Sigmoid colon (tissue), 7 donors: Measurements from ENCODE around the gene TNP2. TPM values are rescaled to one million over a fixed set of nuclear protein-coding genes. Genes with fewer than 3 reads are reported as not detected.

Experiments used
- DNase-seq: peaks from one replicate; pipeline ENCODE4 v3.0.0-alpha.2; 2019
- H3K27ac ChIP-seq, 4 donors: fragments of 200-600 bp; sonication (generic); one replicate each; pipeline ENCODE4 v1.5.1; 2016 to 2019; ENCODE audit warnings: mild to moderate bottlenecking in 1 of 4
- H3K27me3 ChIP-seq, 3 donors: fragments of 200-600 bp; sonication (generic); one replicate each; pipeline ENCODE4 v1.5.1; 2019; ENCODE audit warnings: mild to moderate bottlenecking in 1 of 3
- H3K36me3 ChIP-seq, 4 donors: fragments of 200-600 bp; sonication (generic); one replicate each; pipeline ENCODE4 v1.5.1; 2016 to 2019
- H3K4me1 ChIP-seq, 4 donors: fragments of 200-600 bp; sonication (generic); one replicate each; pipeline ENCODE4 v1.5.1; 2017 to 2019
- H3K4me3 ChIP-seq, 4 donors: fragments of 200-600 bp; sonication (generic); one replicate each; pipeline ENCODE4 v1.5.1; 2017 to 2019; ENCODE audit warnings: mild to moderate bottlenecking in 2 of 4, moderate library complexity in 1 of 4
- H3K9me3 ChIP-seq, 4 donors: fragments of 200-600 bp in 3 of 4; sonication (generic) in 3 of 4; one replicate each; pipeline versions ENCODE4 v1.5.1 to v1.6.1; 2013 to 2019
- CTCF ChIP-seq, 4 experiments: fragments of 450-650 bp in 3 of 4; fragments of 200-600 bp in 1 of 4; IDR thresholded peaks; one replicate each; pipeline ENCODE4 v1.5.1; 2016 to 2019; ENCODE audit warnings: antibody characterized with exemption in 4 of 4, mild to moderate bottlenecking in 3 of 4, moderate library complexity in 2 of 4
- EP300 ChIP-seq, 4 donors: sonication (generic); formaldehyde crosslinking; IDR thresholded peaks; one replicate each; pipeline ENCODE4 v1.6.1; 2017; ENCODE audit warnings: antibody characterized with exemption in 4 of 4
- POLR2A ChIP-seq, 2 donors: fragments of 450-650 bp; IDR thresholded peaks; one replicate each; pipeline ENCODE4 v1.6.1; 2016; ENCODE audit warnings: antibody characterized with exemption in 2 of 2, mild to moderate bottlenecking in 2 of 2, moderate library complexity in 2 of 2
- POLR2AphosphoS5 ChIP-seq, 4 donors: sonication (generic); formaldehyde crosslinking; IDR thresholded peaks; one replicate each; pipeline ENCODE4 v1.6.1; 2017; ENCODE audit warnings: antibody characterized with exemption in 4 of 4
- WGBS, 2 donors: extraction: QIAGEN DNeasy Blood & Tissue Kit; methylation state at CpG; one replicate each; pipeline ENCODE4 v1.1.7; 2013; 5-methylcytosine and 5-hydroxymethylcytosine counted together
- intact Hi-C: fragments of 100-400 bp; cut with DNase I; formaldehyde crosslinking; loops from one replicate; pipeline ENCODE4 v1.15.1; 2023
- polyA plus RNA-seq, 3 donors: library from polyadenylated mRNA; stranded (reverse); fragments of 200-250 nt; gene quantifications; one replicate each; pipeline ENCODE4 v1.2.3, GENCODE V29; 2013
- total RNA-seq, 4 donors: library from RNA; depleted of rRNA; stranded (reverse); fragments of >200 nt; gene quantifications; one replicate each; pipeline ENCODE4 v1.1.0, GENCODE V29; 2016
- donor health status: healthy with polysubstance abuse.
- donor health status: Bipolar disorder and iron deficiency.
- donor health status: healthy.

Gene TNP2
- total and polyA plus RNA-seq, 7 donors: not detected

GRCh38 chr16:11258553-11259492 is 10.3 kb downstream of the TNP2 start:
- intact Hi-C loops: loop anchor here (5.0 to 10.0 kb wide), 4 partner anchors 97 to 514 kb away; partner anchors contain the start of gene NUBP1
- Histone ChIP-seq H3K27me3 (no peaks in the 10 kb centered on the region), H3K4me3 (no peak overlapping the region), H3K9me3 (no peaks in the 10 kb centered on the region), H3K27ac (peak overlapping the region in 3 of 4 donors; percentile 16 to 23 (median 18)), H3K4me1 (peaks cover 0 to 40% (median 26%) of the 10 kb centered on the region in 4 donors), H3K36me3 (no peaks in the 10 kb centered on the region)
- peak; percentile 72 for DNase-seq
- no peak for TF ChIP-seq POLR2A (IDR thresholded peaks at IDR 0.05)
- TF ChIP-seq CTCF (IDR thresholded peaks at IDR 0.05): no peak
- TF ChIP-seq POLR2AphosphoS5 (IDR thresholded peaks at IDR 0.05): no peak
- TF ChIP-seq EP300 (IDR thresholded peaks at IDR 0.05): no peak
- 24 to 34% methylated on average over 15 of the region's 15 CpGs for WGBS, 2 donors

- Histone ChIP-seq H3K4me1 (peaks cover 0 to 46% (median 27%) of the 10 kb centered on the region in 4 donors), H3K27me3 (no peaks in the 10 kb centered on the region), H3K27ac (peak overlapping the region; percentile 90 to 99 (median 94)), H3K36me3 (no peaks in the 10 kb centered on the region), H3K4me3 (peak overlapping the region; percentile 78 to 88 (median 84)), H3K9me3 (no peaks in the 10 kb centered on the region)
- DNase-seq: peak; percentile 91
- intact Hi-C loops: loop anchor here (2.0 to 10.0 kb wide), 5 partner anchors 91 to 513 kb away; partner anchors contain the start of gene NUBP1
- 18 to 26% methylated on average over 21 of the region's 21 CpGs for WGBS, 2 donors
- peak; percentile 68 to 74 (median 70) for TF ChIP-seq CTCF (IDR thresholded peaks at IDR 0.05)
- no peak for TF ChIP-seq POLR2A (IDR thresholded peaks at IDR 0.05)
- peak in 3 of 4 donors; percentile 26 to 38 (median 33) for TF ChIP-seq POLR2AphosphoS5 (IDR thresholded peaks at IDR 0.05)
- no peak for TF ChIP-seq EP300 (IDR thresholded peaks at IDR 0.05)
These were observed 11.8 kb downstream of the TNP2 start for GRCh38 chr16:11257131-11257938.

- Histone ChIP-seq H3K9me3 (no peaks in the 10 kb centered on the region), H3K27ac (peak overlapping the region; percentile 90 to 99 (median 94)), H3K4me3 (peak overlapping the region; percentile 78 to 88 (median 84)), H3K36me3 (no peaks in the 10 kb centered on the region), H3K4me1 (peaks cover 0 to 46% (median 27%) of the 10 kb centered on the region in 4 donors), H3K27me3 (no peaks in the 10 kb centered on the region)
- peak; percentile 82 for DNase-seq
- 0 to 1% methylated on average over 32 of the region's 32 CpGs for WGBS, 2 donors
- TF ChIP-seq POLR2AphosphoS5 (IDR thresholded peaks at IDR 0.05) (no peak), EP300 (IDR thresholded peaks at IDR 0.05) (no peak), POLR2A (IDR thresholded peaks at IDR 0.05) (no peak), CTCF (IDR thresholded peaks at IDR 0.05) (no peak)
- intact Hi-C loops: loop anchor here (2.0 to 10.0 kb wide), 5 partner anchors 92 to 512 kb away; partner anchors contain the start of gene NUBP1
These were observed 12.4 kb downstream of the TNP2 start for GRCh38 chr16:11256661-11257130.
